G401.6 (cell line): ENCODE measurements around the gene CHKA.
"Not testable (repeated sequence)": the region's sequence is repeated elsewhere in the genome, so short reads cannot be mapped to it uniquely, and the experiment has no call there.

Source experiments
- FAIRE-seq: peaks from 2 replicates; lab custom pipeline; 2012; peaks lifted over from hg19 to GRCh38; lab: Jason Lieb, UNC

Gene CHKA

GRCh38 chr11:68115285-68115684, 5.9 kb downstream of the CHKA start:
- FAIRE-seq, result no peak

- FAIRE-seq, result no peak
Observed at GRCh38 chr11:68113986-68114385, 7.2 kb downstream of the CHKA start.

GRCh38 chr11:68107689-68108088, 13.5 kb downstream of the CHKA start:
- no peak for FAIRE-seq

- FAIRE-seq, result no peak
Observed at GRCh38 chr11:68106165-68106940, 14.8 kb downstream of the CHKA start.

- no peak for FAIRE-seq
Observed at GRCh38 chr11:68099474-68100405, 21.4 kb downstream of the CHKA start.

- no peak for FAIRE-seq
Observed at GRCh38 chr11:68099057-68099456, 22.1 kb downstream of the CHKA start.

GRCh38 chr11:68096962-68097361, 24.2 kb downstream of the CHKA start:
- no peak for FAIRE-seq

- no peak for FAIRE-seq
Observed at GRCh38 chr11:68093565-68093964, 27.6 kb downstream of the CHKA start.

GRCh38 chr11:68092946-68093345, 28.2 kb downstream of the CHKA start:
- FAIRE-seq, result not testable (repeated sequence)

GRCh38 chr11:68092411-68092810, 28.8 kb downstream of the CHKA start:
- no peak for FAIRE-seq

- FAIRE-seq, result no peak
Observed at GRCh38 chr11:68090706-68091105, 30.5 kb downstream of the CHKA start.

GRCh38 chr11:68090287-68090686, 30.9 kb downstream of the CHKA start:
- FAIRE-seq, result no peak

GRCh38 chr11:68089679-68090078, 31.5 kb downstream of the CHKA start:
- no peak for FAIRE-seq

- FAIRE-seq, result no peak
Observed at GRCh38 chr11:68083517-68083916, 37.7 kb downstream of the CHKA start.

- no peak for FAIRE-seq
Observed at GRCh38 chr11:68082481-68082880, 38.7 kb downstream of the CHKA start.

GRCh38 chr11:68081691-68082090, 39.5 kb downstream of the CHKA start:
- no peak for FAIRE-seq

GRCh38 chr11:68080860-68081259, 40.3 kb downstream of the CHKA start:
- no peak for FAIRE-seq

- FAIRE-seq, result no peak
Observed at GRCh38 chr11:68077617-68078582, 43.3 kb downstream of the CHKA start.

GRCh38 chr11:68076371-68077042, 44.7 kb downstream of the CHKA start:
- no peak for FAIRE-seq

- no peak for FAIRE-seq
Observed at GRCh38 chr11:68074584-68075352, 46.4 kb downstream of the CHKA start.
